ENCODE measurements around the gene IQCK. TPM values are rescaled to one million over a fixed set of nuclear protein-coding genes. Genes with fewer than 3 reads are reported as not detected.

IQCK gene
- polyA plus RNA-seq, 1 experiment = 4.5 TPM

GRCh38 chr16:19884611-19885450 lies 166.8 kb downstream of the IQCK start, which contains the start of gene GPRC5B:
GPRC5B (minus strand) TSS chr16:19884848; CDS start chr16:19872845, 12,003 bp downstream.
- H3K27me3 ChIP-seq (ENCODE audit: control insufficient read depth, insufficient read depth, low read length) = peaks cover 15% of the 10 kb centered on the region
- DNase-seq (ENCODE audit: low read depth) = no peak
- ChIA-PET CTCF (interaction anchor here (0.7 to 8.4 kb wide), 7 partner anchors 15 to 330 kb away, joined by 3 to 178 read pairs (median 4); partner anchors contain the start of genes IQCK, KNOP1 and VPS35L), POLR2A (no interaction called here)
- no peak for TF ChIP-seq CTCF (IDR thresholded peaks at IDR 0.05; ENCODE audit: insufficient read depth, low read depth, low read length)
- H3K4me3 ChIP-seq (ENCODE audit: low read depth, low read length) = peak within 1 kb of the TSS; percentile 50
- no peaks in the 10 kb centered on the region for H3K36me3 ChIP-seq (ENCODE audit: control insufficient read depth, insufficient read depth, low read length)

- no peak for TF ChIP-seq CTCF (IDR thresholded peaks at IDR 0.05; ENCODE audit: insufficient read depth, low read depth, low read length)
- no peaks in the 10 kb centered on the region for H3K36me3 ChIP-seq (ENCODE audit: control insufficient read depth, insufficient read depth, low read length)
- H3K27me3 ChIP-seq (ENCODE audit: control insufficient read depth, insufficient read depth, low read length) = peaks cover 15% of the 10 kb centered on the region
- peak overlapping the region; percentile 50; the same call in 1 of the 2 replicates for H3K4me3 ChIP-seq (ENCODE audit: low read depth, low read length)
- ChIA-PET CTCF (interaction anchor here (0.6 to 8.4 kb wide), 18 partner anchors 9 to 331 kb away, joined by 3 to 178 read pairs (median 5); partner anchors contain the start of gene VPS35L), POLR2A (no interaction called here)
- DNase-seq (ENCODE audit: low read depth) = no peak
Observed at GRCh38 chr16:19885451-19886072, 167.5 kb downstream of the IQCK start.

GRCh38 chr16:19886073-19886941 lies 168.2 kb downstream of the IQCK start:
- CTCF ChIA-PET = interaction anchor here (0.6 to 8.4 kb wide), 30 partner anchors 10 to 362 kb away, joined by 3 to 178 read pairs (median 5); partner anchors contain the start of genes CCP110 and VPS35L
- peak; percentile 100 for TF ChIP-seq CTCF (IDR thresholded peaks at IDR 0.05; ENCODE audit: insufficient read depth, low read depth, low read length)
- Histone ChIP-seq H3K27me3 (ENCODE audit: control insufficient read depth, insufficient read depth, low read length) (peaks cover 15% of the 10 kb centered on the region), H3K36me3 (ENCODE audit: control insufficient read depth, insufficient read depth, low read length) (no peaks in the 10 kb centered on the region), H3K4me3 (ENCODE audit: low read depth, low read length) (no peak overlapping the region)
- no peak for DNase-seq (ENCODE audit: low read depth)
- POLR2A ChIA-PET = no interaction called here

GRCh38 chr16:19888834-19889233 lies 170.8 kb downstream of the IQCK start:
- CTCF ChIA-PET = interaction anchor here (1.1 to 8.4 kb wide), 4 partner anchors 19 to 496 kb away, joined by 3 to 178 read pairs (median 4); no protein-coding TSS in a partner anchor

More at GRCh38 chr16:19888834-19889233, 170.8 kb downstream of the IQCK start:
- DNase-seq (ENCODE audit: low read depth) = no peak
- no peaks in the 10 kb centered on the region for H3K36me3 ChIP-seq (ENCODE audit: control insufficient read depth, insufficient read depth, low read length)
- H3K4me3 ChIP-seq (ENCODE audit: low read depth, low read length) = no peak overlapping the region
- no peak for TF ChIP-seq CTCF (IDR thresholded peaks at IDR 0.05; ENCODE audit: insufficient read depth, low read depth, low read length)
- H3K27me3 ChIP-seq (ENCODE audit: control insufficient read depth, insufficient read depth, low read length) = peaks cover 2% of the 10 kb centered on the region; the same call in 1 of the 2 replicates
- POLR2A ChIA-PET = no interaction called here

Measured in BJ (cell line).